Stimulated activated CD8-positive, alpha-beta memory T cell treated with anti-CD3 and anti-CD28 coated beads, Interleukin-4, amount 100 ng/mL, for 48 hours (primary cell): ENCODE measurements around the gene VASH1.

Experiments used
- DNase-seq: peaks from one replicate; pipeline ENCODE4 v3.0.0-alpha.2; 2020

The VASH1 gene

GRCh38 chr14:76772300-76773187 is 11.3 kb downstream of the VASH1 start:
- DNase-seq: no peak

- no peak for DNase-seq
Observed at GRCh38 chr14:76773188-76773885, 12.1 kb downstream of the VASH1 start.

- no peak for DNase-seq
Observed at GRCh38 chr14:76773956-76774820, 12.9 kb downstream of the VASH1 start.

- no peak for DNase-seq
Observed at GRCh38 chr14:76774821-76775694, 13.8 kb downstream of the VASH1 start.

GRCh38 chr14:76775695-76776427 is 14.6 kb downstream of the VASH1 start:
- no peak for DNase-seq

GRCh38 chr14:76776428-76777251 is 15.4 kb downstream of the VASH1 start:
- DNase-seq: no peak

- DNase-seq: no peak
Observed at GRCh38 chr14:76777721-76778120, 16.5 kb downstream of the VASH1 start.

- no peak for DNase-seq
Observed at GRCh38 chr14:76778546-76779215, 17.4 kb downstream of the VASH1 start.

- DNase-seq: no peak
Observed at GRCh38 chr14:76779221-76780057, 18.2 kb downstream of the VASH1 start.

- DNase-seq: no peak
Observed at GRCh38 chr14:76780058-76780345, 18.7 kb downstream of the VASH1 start.

- DNase-seq: no peak
Observed at GRCh38 chr14:76780360-76780759, 19.1 kb downstream of the VASH1 start.

GRCh38 chr14:76780875-76781647 is 19.8 kb downstream of the VASH1 start:
- DNase-seq: no peak

- no peak for DNase-seq
Observed at GRCh38 chr14:76781648-76782051, 20.4 kb downstream of the VASH1 start.

- DNase-seq: no peak
Observed at GRCh38 chr14:76782115-76782884, 21.0 kb downstream of the VASH1 start.

- no peak for DNase-seq
Observed at GRCh38 chr14:76782885-76783566, 21.8 kb downstream of the VASH1 start.

- no peak for DNase-seq
Observed at GRCh38 chr14:76784266-76784874, 23.1 kb downstream of the VASH1 start.

- peak; percentile 75 for DNase-seq
Observed at GRCh38 chr14:76784881-76785280, 23.6 kb downstream of the VASH1 start.
